Muscle layer of colon (tissue), 2 donors: ENCODE results near the gene ERVMER34-1.

ENCODE experiments used
- H3K27ac ChIP-seq: one replicate; pipeline ENCODE4 v1.7.0; 2013; ENCODE audit warnings: low read depth, mild to moderate bottlenecking, low read length, moderate library complexity
- H3K27me3 ChIP-seq, 2 donors: one replicate each; pipeline ENCODE4 v1.7.0; 2013; ENCODE audit warnings: low read length in 2 of 2, mild to moderate bottlenecking in 2 of 2; ENCODE audit not compliant: insufficient read depth in 2 of 2, control insufficient read depth in 1 of 2
- H3K36me3 ChIP-seq: one replicate; pipeline ENCODE4 v1.7.0; 2013; ENCODE audit warnings: mild to moderate bottlenecking, low read length; ENCODE audit not compliant: insufficient read depth
- H3K4me1 ChIP-seq: one replicate; pipeline ENCODE4 v1.7.0; 2013; ENCODE audit warnings: mild to moderate bottlenecking, low read length; ENCODE audit not compliant: insufficient read depth
- H3K4me3 ChIP-seq, 2 donors: one replicate each; pipeline ENCODE4 v1.7.0; 2013; ENCODE audit warnings: low read length in 2 of 2, low read depth in 1 of 2, mild to moderate bottlenecking in 1 of 2, moderate library complexity in 1 of 2
- H3K9ac ChIP-seq: one replicate; pipeline ENCODE4 v1.7.0; 2013; ENCODE audit warnings: low read length
- H3K9me3 ChIP-seq: one replicate; pipeline ENCODE4 v1.7.0; 2013; ENCODE audit warnings: mild to moderate bottlenecking, low read length
- donor health status: abdominal sarcoma.
- donor health status: Adenocarcinoma of cecum.

The ERVMER34-1 gene

GRCh38 chr4:52701207-52701606 is 50.0 kb downstream of the ERVMER34-1 start:
- Histone ChIP-seq H3K9me3 (no peaks in the 10 kb centered on the region), H3K36me3 (no peaks in the 10 kb centered on the region), H3K4me3 (no peak overlapping the region), H3K9ac (no peak overlapping the region), H3K4me1 (no peaks in the 10 kb centered on the region), H3K27ac (no peak overlapping the region), H3K27me3 (no peaks in the 10 kb centered on the region)

GRCh38 chr4:52694936-52695335 is 56.3 kb downstream of the ERVMER34-1 start:
- Histone ChIP-seq H3K27ac (no peak overlapping the region), H3K36me3 (no peaks in the 10 kb centered on the region), H3K4me1 (no peaks in the 10 kb centered on the region), H3K9me3 (no peaks in the 10 kb centered on the region), H3K27me3 (no peaks in the 10 kb centered on the region), H3K9ac (no peak overlapping the region), H3K4me3 (no peak overlapping the region)

- Histone ChIP-seq H3K27me3 (no peaks in the 10 kb centered on the region), H3K9ac (no peak overlapping the region), H3K4me1 (no peaks in the 10 kb centered on the region), H3K9me3 (no peaks in the 10 kb centered on the region), H3K36me3 (no peaks in the 10 kb centered on the region), H3K4me3 (no peak overlapping the region), H3K27ac (no peak overlapping the region)
Observed at GRCh38 chr4:52693492-52693891, 57.7 kb downstream of the ERVMER34-1 start.
